ENCODE measurements around the gene PPP1R27. TPM values are rescaled to one million over a fixed set of nuclear protein-coding genes. Genes with fewer than 3 reads are reported as not detected.
A peak's percentile ranks its signal among the peaks of the same experiment; 100 is the strongest.
"Not testable (repeated sequence)": the region's sequence is repeated elsewhere in the genome, so short reads cannot be mapped to it uniquely, and the experiment has no call there.

PPP1R27 gene
- total RNA-seq, 1 donor from 2014 or later, result 11.9 TPM

GRCh38 chr17:81840826-81841778 is 6.3 kb upstream of the PPP1R27 start:
- DNase-seq, result no peak

GRCh38 chr17:81840059-81840458 is 5.2 kb upstream of the PPP1R27 start:
- DNase-seq, result not testable (repeated sequence)

- no peak for DNase-seq
Measured at GRCh38 chr17:81839301-81839700, 4.5 kb upstream of the PPP1R27 start.

GRCh38 chr17:81838753-81839255 is 4.0 kb upstream of the PPP1R27 start:
- no peak for DNase-seq

GRCh38 chr17:81837641-81838040 is 2.8 kb upstream of the PPP1R27 start:
- no peak for DNase-seq

- no peak for DNase-seq
Measured at GRCh38 chr17:81833921-81834830, 674 bp downstream of the PPP1R27 start.

- peak; percentile 97 for DNase-seq
Measured at GRCh38 chr17:81833160-81833920, 1.5 kb downstream of the PPP1R27 start, which contains the start of gene MCRIP1. Gene MCRIP1, minus strand, starts transcription at chr17:81833291. Its CDS starts 8,785 bp downstream, at chr17:81824506.

GRCh38 chr17:81832608-81833159 is 2.2 kb downstream of the PPP1R27 start:
- DNase-seq, result peak; percentile 26

- DNase-seq, result peak; percentile 29
Measured at GRCh38 chr17:81831957-81832607, 2.8 kb downstream of the PPP1R27 start.

- DNase-seq, result no peak
Measured at GRCh38 chr17:81831563-81831956, 3.3 kb downstream of the PPP1R27 start.

- no peak for DNase-seq
Measured at GRCh38 chr17:81829858-81830257, 5.0 kb downstream of the PPP1R27 start.

- no peak for DNase-seq
Measured at GRCh38 chr17:81828656-81829055, 6.2 kb downstream of the PPP1R27 start.

- no peak for DNase-seq
Measured at GRCh38 chr17:81825841-81826466, 8.9 kb downstream of the PPP1R27 start.

GRCh38 chr17:81824595-81824994 is 10.3 kb downstream of the PPP1R27 start:
- no peak for DNase-seq

- DNase-seq, result no peak
Measured at GRCh38 chr17:81823820-81824550, 10.9 kb downstream of the PPP1R27 start.

- no peak for DNase-seq
Measured at GRCh38 chr17:81822996-81823819, 11.6 kb downstream of the PPP1R27 start.

- no peak for DNase-seq
Measured at GRCh38 chr17:81822312-81822637, 12.6 kb downstream of the PPP1R27 start.

- peak; percentile 64 for DNase-seq
Measured at GRCh38 chr17:81821603-81822311, 13.1 kb downstream of the PPP1R27 start.

All from tongue (tissue), 2 donors.